ENCODE data around the gene BIRC7.

Gene BIRC7

GRCh38 chr20:63268671-63269439, 33.1 kb downstream of the BIRC7 start:
- DNase-seq, result no peak

GRCh38 chr20:63269724-63270123, 34.0 kb downstream of the BIRC7 start:
- no peak for DNase-seq

- no peak for DNase-seq
Measured at GRCh38 chr20:63270606-63271325, 35.1 kb downstream of the BIRC7 start.

GRCh38 chr20:63272105-63273058, 36.7 kb downstream of the BIRC7 start, which contains the start of gene ARFGAP1:
Gene ARFGAP1 (plus strand): TSS chr20:63272813. CDS start chr20:63275581, 2,768 bp downstream.
- peak; percentile 74 for DNase-seq

GRCh38 chr20:63273059-63273579, 37.4 kb downstream of the BIRC7 start:
- no peak for DNase-seq

GRCh38 chr20:63273635-63274380, 38.1 kb downstream of the BIRC7 start:
- DNase-seq, result no peak

- DNase-seq, result no peak
Measured at GRCh38 chr20:63274381-63275228, 38.9 kb downstream of the BIRC7 start.

- DNase-seq, result no peak
Measured at GRCh38 chr20:63275825-63276224, 40.1 kb downstream of the BIRC7 start.

- no peak for DNase-seq
Measured at GRCh38 chr20:63276956-63277355, 41.3 kb downstream of the BIRC7 start.

- DNase-seq, result no peak
Measured at GRCh38 chr20:63277466-63278272, 42.0 kb downstream of the BIRC7 start.

GRCh38 chr20:63278661-63279060, 43.0 kb downstream of the BIRC7 start:
- no peak for DNase-seq

GRCh38 chr20:63279931-63280330, 44.2 kb downstream of the BIRC7 start:
- DNase-seq, result no peak

- DNase-seq, result no peak
Measured at GRCh38 chr20:63280371-63280770, 44.7 kb downstream of the BIRC7 start.

GRCh38 chr20:63280929-63281545, 45.3 kb downstream of the BIRC7 start:
- DNase-seq, result no peak

- DNase-seq, result no peak
Measured at GRCh38 chr20:63281742-63282665, 46.3 kb downstream of the BIRC7 start.

- no peak for DNase-seq
Measured at GRCh38 chr20:63282946-63283345, 47.2 kb downstream of the BIRC7 start.

GRCh38 chr20:63283397-63284082, 47.8 kb downstream of the BIRC7 start:
- no peak for DNase-seq

GRCh38 chr20:63284083-63284440, 48.4 kb downstream of the BIRC7 start:
- no peak for DNase-seq
